Measurements from ENCODE around the gene PHF19. TPM values are rescaled to one million over a fixed set of nuclear protein-coding genes. Genes with fewer than 3 reads are reported as not detected.

The PHF19 gene
- total RNA-seq, 1 donor from 2014 or later, result 144 TPM

DNA sequence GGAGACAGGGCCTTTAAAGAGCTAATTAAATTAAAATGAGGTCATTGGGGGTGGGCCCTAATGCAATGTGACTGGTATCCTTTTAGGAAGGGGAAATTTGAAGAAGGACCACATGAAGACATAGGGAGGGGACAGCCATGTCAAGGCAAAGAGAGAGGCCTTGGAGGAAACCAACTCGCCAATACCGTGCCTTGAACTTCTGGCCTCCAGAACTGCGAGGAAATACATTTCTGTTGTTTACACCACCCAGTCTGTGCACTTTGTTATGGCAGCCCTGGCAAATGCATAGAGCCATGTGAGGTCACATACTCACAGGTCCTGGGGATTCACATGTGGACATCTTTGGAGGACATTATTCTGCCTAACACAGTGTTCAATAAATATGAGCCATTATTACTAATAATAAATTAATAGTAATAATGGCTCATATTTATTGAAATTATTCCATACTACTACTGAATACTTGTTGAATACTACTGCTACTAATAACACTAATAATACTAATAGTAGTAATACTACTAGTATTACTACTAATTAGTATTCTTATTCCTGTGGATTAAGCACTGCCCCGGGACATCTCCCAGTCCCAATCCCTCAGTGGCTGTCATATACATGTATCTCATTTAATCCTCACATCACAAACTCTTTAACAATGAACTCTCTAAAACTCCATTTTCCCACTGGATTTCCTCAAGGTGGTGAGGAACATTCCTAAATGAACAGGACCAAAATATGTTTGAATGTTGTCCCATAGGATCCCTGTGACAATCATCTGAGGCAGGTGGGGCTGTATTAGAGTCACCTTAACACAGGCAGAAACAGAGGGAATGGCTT lies 41.2 kb upstream of the PHF19 start:
- Mint-ChIP-seq H3K4me3 (peak overlapping the region; percentile 93), H3K9me3 (no peaks in the 10 kb centered on the region), H3K27ac (peak overlapping the region; percentile 89), H3K27me3 (no peaks in the 10 kb centered on the region), H3K36me3 (ENCODE audit: low read depth) (peaks cover 93% of the 10 kb centered on the region), H3K4me1 (peaks cover 74% of the 10 kb centered on the region)
- no peak for DNase-seq
- intact Hi-C loops (cut with micrococcal nuclease), result no loop called here

DNA sequence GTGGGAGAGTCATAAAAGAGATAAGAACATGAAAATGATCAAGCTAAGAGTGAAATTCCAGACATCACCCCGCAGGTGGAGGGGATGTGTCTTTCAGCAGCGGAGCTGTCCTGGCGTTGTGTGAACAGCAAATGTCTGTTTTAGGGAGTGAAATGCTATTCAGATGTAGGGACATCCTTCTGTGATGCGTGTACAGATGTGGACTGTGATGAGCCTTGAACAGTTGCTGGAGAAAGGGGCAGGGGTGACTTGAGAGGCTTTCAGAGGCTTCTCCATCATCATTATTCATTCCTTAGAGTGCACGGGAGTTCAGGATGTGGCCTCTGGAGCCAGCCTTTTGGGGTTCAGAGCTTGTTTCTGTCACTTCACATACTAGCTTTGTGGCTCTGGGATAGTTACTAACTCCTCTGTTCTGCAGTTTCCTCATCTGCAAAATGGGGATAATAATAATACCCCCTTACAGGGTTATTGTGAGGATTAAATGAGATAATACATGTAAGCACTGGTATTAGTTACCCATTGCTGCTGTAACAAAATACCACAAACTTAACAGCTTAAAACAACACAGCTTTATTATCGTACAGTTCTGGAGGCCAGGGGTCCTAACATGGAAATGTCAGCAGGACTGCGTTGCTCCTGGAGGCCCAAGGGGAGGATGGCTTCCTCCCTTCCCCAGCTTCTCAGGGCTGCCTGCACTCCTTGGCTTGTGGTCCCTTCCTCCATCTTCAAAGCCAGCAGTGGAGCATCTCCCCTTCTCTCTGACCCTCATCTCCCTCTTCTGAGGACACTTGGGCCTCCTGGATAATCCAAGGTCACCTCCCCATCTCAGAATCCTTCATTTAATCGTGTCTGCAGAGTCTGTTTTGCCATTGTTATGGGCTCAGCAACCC lies 40.2 kb upstream of the PHF19 start:
- Mint-ChIP-seq H3K27me3 (no peaks in the 10 kb centered on the region), H3K36me3 (ENCODE audit: low read depth) (peaks cover 93% of the 10 kb centered on the region), H3K9me3 (no peaks in the 10 kb centered on the region), H3K27ac (peak overlapping the region; percentile 86), H3K4me1 (peaks cover 76% of the 10 kb centered on the region), H3K4me3 (peak overlapping the region; percentile 75)
- no peak for DNase-seq
- intact Hi-C loops (cut with micrococcal nuclease), result loop anchor here (1.0 kb wide), 1 partner anchor 8 kb away; no protein-coding TSS in a partner anchor

DNA sequence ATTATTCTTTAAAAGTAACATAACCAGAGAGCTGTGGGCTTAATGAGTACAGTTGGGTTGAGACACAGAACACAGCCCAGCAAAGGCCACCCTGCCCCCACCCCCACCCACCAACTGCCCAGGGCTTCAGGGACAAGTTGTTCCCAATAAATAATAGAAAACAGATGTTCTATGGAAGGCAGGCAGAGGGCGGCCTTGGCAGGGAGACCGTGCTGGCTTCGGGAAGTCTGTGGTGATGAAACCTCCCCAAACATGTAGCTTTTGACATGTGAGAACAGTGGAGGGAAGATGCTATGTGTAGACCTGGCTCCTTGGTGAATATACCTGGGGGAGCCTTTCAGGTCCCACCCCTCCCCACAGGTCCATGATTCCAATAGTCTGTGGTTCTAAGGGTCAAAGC lies 39.6 kb upstream of the PHF19 start:
- H3K36me3 Mint-ChIP-seq (ENCODE audit: low read depth), result peaks cover 93% of the 10 kb centered on the region
- peak overlapping the region; percentile 72 for H3K4me3 Mint-ChIP-seq
- no peak for DNase-seq
- no peaks in the 10 kb centered on the region for H3K9me3 Mint-ChIP-seq
- H3K27me3 Mint-ChIP-seq, result no peaks in the 10 kb centered on the region
- intact Hi-C loops (cut with micrococcal nuclease), result loop anchor here (1.0 kb wide), 1 partner anchor 9 kb away; no protein-coding TSS in a partner anchor
- peak overlapping the region; percentile 74 for H3K27ac Mint-ChIP-seq
- H3K4me1 Mint-ChIP-seq, result peaks cover 74% of the 10 kb centered on the region

DNA sequence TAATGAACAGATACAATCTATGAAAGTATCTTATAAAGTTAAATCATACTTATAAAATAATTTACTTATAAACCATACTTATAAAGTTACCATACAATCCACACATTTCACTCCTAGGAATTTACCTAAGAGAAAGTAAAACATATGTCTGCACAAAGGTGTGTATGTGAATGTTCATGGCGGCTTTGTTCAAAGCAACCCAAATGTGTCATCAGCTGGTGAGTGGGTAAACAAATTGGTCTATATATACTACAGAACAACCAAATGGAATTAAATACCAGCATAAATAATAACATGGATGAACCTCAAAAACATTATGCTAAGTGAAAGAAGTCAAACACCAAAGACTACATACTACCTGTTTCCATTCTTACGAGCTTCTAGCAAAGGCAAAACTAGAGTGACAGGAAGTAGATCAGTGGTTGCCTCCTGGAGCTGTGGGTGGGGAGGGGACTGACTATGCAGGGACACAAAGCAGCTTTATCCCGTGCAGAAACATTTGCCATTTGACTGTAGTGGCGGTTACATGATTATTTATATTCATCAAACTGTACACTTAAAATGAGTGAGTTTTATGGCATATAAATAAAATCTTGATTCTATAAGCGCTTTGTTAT lies 39.0 kb upstream of the PHF19 start:
- Mint-ChIP-seq H3K36me3 (ENCODE audit: low read depth) (peaks cover 93% of the 10 kb centered on the region), H3K4me3 (peak overlapping the region; percentile 72), H3K27ac (peak overlapping the region; percentile 78), H3K27me3 (no peaks in the 10 kb centered on the region), H3K9me3 (no peaks in the 10 kb centered on the region), H3K4me1 (peaks cover 74% of the 10 kb centered on the region)
- DNase-seq, result peak; percentile 86
- intact Hi-C loops (cut with micrococcal nuclease), result loop anchor here (1.0 kb wide), 1 partner anchor 9 kb away; no protein-coding TSS in a partner anchor

DNA sequence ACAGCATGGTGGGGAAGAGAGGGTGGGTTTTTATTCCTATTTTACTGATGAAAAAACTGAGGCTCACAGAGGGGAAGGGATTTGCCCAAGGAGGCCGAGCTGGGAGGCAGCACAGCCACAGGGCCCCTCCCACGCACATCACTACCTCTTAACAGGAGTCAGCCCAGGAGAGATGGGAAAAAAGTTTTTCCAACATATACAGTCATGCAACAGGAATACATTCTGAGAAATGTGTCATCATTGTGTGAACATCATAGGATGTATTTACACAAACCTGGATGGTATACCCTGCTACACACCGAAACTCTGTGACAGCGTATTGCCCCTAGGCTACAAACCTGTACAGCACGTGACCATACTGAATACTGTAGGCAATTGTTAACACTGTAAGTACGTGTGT lies 38.0 kb upstream of the PHF19 start:
- Mint-ChIP-seq H3K27me3 (no peaks in the 10 kb centered on the region), H3K36me3 (ENCODE audit: low read depth) (peaks cover 93% of the 10 kb centered on the region), H3K9me3 (no peaks in the 10 kb centered on the region), H3K4me3 (no peak overlapping the region), H3K27ac (peak overlapping the region; percentile 72), H3K4me1 (peaks cover 74% of the 10 kb centered on the region)
- no peak for DNase-seq
- intact Hi-C loops (cut with micrococcal nuclease), result no loop called here

DNA sequence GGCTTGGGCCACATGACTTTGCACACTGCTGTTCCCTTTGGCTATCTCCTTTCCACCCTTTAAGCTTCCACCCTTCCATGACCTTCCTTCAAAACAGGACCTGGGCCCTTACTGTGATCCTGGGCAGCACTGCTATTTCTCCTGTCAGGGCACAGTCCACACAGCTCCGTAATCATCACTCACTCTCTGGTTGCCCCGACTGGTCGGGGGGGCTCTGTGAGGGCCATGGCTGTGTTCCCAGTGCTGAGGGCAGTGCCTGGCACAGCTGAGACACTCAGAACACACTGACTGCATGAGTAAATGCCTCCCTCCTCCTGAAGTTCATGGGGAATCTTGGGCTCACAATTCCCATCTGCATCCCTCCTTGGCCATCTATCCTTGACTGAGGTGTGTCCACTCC lies 37.4 kb upstream of the PHF19 start:
- Mint-ChIP-seq H3K27ac (peak overlapping the region; percentile 72), H3K4me3 (peak overlapping the region; percentile 5), H3K9me3 (no peaks in the 10 kb centered on the region), H3K4me1 (peaks cover 74% of the 10 kb centered on the region), H3K27me3 (no peaks in the 10 kb centered on the region), H3K36me3 (ENCODE audit: low read depth) (peaks cover 93% of the 10 kb centered on the region)
- intact Hi-C loops (cut with micrococcal nuclease), result no loop called here
- no peak for DNase-seq

DNA sequence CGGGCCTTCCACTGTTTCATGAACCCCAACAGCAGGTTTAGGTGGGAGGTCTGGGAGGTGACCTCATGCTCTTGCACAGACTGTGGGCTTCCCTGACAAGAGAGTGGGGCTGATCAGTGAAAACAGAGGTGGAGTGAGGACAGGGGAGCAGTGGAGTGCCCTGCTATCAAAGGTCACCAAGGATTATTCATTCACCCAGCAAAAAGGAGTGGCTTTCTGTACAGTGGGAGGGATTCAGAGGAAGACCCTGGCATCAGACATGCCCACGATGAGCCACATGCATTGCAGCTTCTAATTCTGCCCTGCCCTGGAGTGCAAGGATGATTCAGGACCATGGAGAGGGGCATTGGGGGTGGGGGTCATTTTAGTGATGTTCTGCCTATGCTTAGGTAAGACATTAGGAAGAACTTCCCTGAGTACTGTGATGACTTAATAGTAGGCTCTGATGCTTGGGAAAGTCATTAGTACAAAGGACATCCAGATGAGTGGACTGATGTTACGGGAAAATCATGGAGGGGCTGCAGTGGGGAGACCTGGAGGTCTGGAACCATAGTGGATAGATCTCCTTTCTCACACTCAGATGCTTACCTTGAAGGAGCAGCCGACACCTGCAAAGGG lies 36.8 kb upstream of the PHF19 start:
- no peaks in the 10 kb centered on the region for H3K9me3 Mint-ChIP-seq
- H3K27ac Mint-ChIP-seq, result peak overlapping the region; percentile 72
- no peaks in the 10 kb centered on the region for H3K27me3 Mint-ChIP-seq
- no peak overlapping the region for H3K4me3 Mint-ChIP-seq
- intact Hi-C loops (cut with micrococcal nuclease), result no loop called here
- DNase-seq, result peak; percentile 83
- peaks cover 93% of the 10 kb centered on the region for H3K36me3 Mint-ChIP-seq (ENCODE audit: low read depth)
- peaks cover 77% of the 10 kb centered on the region for H3K4me1 Mint-ChIP-seq

DNA sequence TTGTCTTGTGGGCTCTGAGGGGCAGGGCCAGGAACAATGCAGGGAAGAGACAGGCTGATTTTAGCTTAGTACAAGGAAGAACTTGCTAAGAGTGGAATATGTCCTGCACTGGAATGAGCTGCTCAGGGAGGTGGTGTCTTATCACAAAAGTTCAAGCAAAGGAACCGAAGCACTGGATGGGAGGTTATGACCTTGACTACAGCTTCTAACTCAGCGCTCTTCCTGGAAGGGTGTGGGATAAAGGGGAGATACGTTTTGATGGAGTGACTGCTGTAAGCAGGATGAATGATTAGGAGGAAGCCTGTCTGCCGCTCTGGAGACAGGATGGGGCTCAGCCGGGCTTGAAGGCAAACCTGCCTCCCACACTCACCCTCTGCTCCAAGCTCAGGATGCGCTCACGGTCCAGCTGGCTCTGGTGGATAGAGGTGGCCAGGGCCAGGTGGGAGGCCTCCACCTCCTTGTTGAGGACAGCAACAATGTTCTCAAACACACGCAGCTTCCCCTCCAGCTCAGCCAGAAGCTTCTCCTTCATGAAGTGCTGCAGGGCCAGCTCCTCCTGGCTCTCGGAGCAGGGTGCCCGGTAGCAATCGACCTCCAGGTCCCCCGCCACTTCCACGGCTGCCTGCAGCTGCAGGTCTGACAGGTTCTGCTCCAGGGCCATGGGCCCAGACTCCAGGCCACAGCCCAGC lies 36.1 kb upstream of the PHF19 start:
- Mint-ChIP-seq H3K36me3 (ENCODE audit: low read depth) (peaks cover 91% of the 10 kb centered on the region), H3K4me1 (peaks cover 73% of the 10 kb centered on the region), H3K4me3 (peak overlapping the region; percentile 43), H3K27ac (peak overlapping the region; percentile 72), H3K27me3 (no peaks in the 10 kb centered on the region), H3K9me3 (no peaks in the 10 kb centered on the region)
- intact Hi-C loops (cut with micrococcal nuclease), result no loop called here
- DNase-seq, result no peak

DNA sequence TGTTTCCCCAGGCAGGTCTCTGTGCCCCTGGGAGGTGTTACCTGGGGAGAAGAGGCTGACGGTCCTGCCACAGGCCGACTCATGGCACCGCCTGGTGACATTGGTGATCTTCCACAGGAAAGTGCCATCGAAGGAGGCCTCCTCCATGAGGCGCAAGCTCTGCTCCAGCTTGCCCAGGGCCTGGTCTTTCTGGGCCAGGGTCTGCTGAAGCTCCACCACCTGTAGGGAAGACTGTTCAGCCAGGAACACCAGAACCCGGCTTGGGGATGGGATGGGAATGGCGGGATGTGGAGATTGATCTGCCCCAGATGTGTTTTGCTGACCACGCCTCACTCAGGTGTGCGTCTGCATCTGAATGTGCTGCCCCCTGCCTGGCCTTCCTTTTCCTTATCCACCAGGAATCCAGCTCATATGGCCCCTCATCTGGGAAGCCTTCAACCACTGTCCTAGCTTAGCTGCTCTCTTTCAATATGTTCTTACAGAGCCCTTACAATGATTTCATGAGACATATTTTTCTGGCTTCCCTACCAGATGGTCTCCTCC lies 34.4 kb upstream of the PHF19 start:
- DNase-seq, result no peak
- intact Hi-C loops (cut with micrococcal nuclease), result loop anchor here (2.0 kb wide), 1 partner anchor 15 kb away; the partner anchor contains the start of gene TRAF1
- peak overlapping the region; percentile 85 for H3K27ac Mint-ChIP-seq
- no peaks in the 10 kb centered on the region for H3K27me3 Mint-ChIP-seq
- no peaks in the 10 kb centered on the region for H3K9me3 Mint-ChIP-seq
- H3K4me1 Mint-ChIP-seq, result peaks cover 74% of the 10 kb centered on the region
- H3K36me3 Mint-ChIP-seq (ENCODE audit: low read depth), result peaks cover 90% of the 10 kb centered on the region
- peak overlapping the region; percentile 57 for H3K4me3 Mint-ChIP-seq

DNA sequence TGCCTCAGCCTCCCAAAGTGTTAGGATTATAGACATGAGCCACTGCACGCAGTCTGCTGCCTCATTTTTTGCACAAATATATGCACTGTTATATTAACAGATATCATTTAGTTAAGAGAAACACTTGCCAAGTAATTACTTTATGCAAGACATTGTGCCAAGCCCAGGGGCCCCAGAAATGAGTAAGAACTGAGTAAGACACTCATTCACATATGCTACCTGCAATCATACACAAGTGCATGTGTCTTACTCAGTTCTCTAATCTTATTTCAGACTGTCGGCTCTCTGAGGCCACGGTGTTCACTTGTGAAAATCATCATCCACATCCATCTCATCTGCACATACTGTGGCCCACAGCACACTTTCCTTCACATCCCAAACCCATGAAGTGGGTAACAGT lies 33.7 kb upstream of the PHF19 start:
- Mint-ChIP-seq H3K4me1 (peaks cover 78% of the 10 kb centered on the region), H3K4me3 (peak overlapping the region; percentile 51), H3K27ac (peak overlapping the region; percentile 87), H3K27me3 (no peaks in the 10 kb centered on the region), H3K36me3 (ENCODE audit: low read depth) (peaks cover 92% of the 10 kb centered on the region), H3K9me3 (no peaks in the 10 kb centered on the region)
- intact Hi-C loops (cut with micrococcal nuclease), result loop anchor here (2.0 kb wide), 1 partner anchor 16 kb away; the partner anchor contains the start of gene TRAF1
- DNase-seq, result no peak

DNA sequence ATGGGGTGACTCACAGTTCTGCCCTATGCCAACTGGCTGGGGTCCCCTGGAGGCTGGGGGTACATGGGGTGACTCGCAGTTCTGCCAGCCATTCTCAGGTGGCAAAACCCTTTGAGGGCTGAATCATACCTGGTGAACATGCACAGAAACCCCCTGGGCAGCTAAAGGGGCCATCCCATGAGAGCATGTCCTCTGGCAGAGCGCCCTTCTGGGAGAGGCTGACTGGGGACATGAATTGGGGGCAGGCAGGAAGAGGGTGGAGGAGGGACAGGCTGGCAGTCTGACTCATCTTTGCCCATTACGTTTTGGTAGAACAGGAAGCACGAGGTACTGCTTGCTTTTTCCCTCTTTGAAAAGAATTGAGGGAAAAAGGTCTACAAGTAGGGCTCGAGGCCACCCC lies 32.9 kb upstream of the PHF19 start:
- Mint-ChIP-seq H3K27me3 (no peaks in the 10 kb centered on the region), H3K27ac (peak overlapping the region; percentile 87), H3K4me3 (peak overlapping the region; percentile 21), H3K36me3 (ENCODE audit: low read depth) (peaks cover 92% of the 10 kb centered on the region), H3K9me3 (no peaks in the 10 kb centered on the region), H3K4me1 (peaks cover 85% of the 10 kb centered on the region)
- intact Hi-C loops (cut with micrococcal nuclease), result loop anchor here (2.0 kb wide), 1 partner anchor 17 kb away; the partner anchor contains the start of gene TRAF1
- DNase-seq, result no peak

DNA sequence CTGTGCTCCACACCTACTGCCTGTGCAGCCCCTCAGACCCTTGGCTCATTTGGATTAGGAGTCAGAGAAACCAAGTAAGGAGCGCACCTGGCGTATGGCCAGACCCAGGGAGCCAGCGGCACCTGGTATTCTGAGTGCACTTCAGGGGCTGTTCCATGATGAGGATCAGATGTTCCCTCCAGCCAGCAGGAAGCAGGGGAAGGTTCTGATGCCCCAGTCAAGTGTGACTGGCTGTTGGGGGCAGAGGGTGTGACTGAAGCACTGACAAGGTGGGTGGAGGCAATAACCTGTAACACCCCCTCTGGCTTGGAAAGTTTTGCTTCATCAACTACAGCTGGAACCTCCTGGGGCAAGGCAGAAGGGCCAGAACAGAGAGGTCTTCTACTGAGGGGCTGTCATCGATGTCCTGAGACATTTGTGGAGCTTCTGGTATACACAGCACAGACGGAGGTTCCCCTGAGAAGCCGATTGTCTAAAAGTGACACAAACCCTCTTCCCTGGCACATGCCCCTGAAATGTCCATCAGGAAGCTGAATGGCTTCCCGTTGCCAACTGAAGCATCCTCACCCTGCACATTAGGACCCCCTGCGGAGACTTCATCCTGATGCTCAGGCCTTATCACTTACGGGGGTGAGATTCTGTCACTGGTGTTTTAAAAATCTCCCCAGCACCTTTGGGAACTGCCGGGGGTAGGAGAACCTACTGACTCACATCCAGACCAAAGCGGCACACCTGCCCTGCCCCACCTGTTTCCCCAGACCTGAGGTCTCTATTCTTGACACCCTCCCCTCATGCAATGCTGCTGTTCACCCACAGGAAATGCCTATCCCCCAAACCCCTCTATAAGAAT lies 28.6 kb upstream of the PHF19 start:
- Mint-ChIP-seq H3K9me3 (no peaks in the 10 kb centered on the region), H3K27me3 (no peaks in the 10 kb centered on the region), H3K4me3 (peak overlapping the region; percentile 48), H3K4me1 (peaks cover 81% of the 10 kb centered on the region), H3K27ac (peak overlapping the region; percentile 90), H3K36me3 (ENCODE audit: low read depth) (peaks cover 90% of the 10 kb centered on the region)
- intact Hi-C loops (cut with micrococcal nuclease), result no loop called here
- peak; percentile 73 for DNase-seq
